ENCODE results near the gene PRMT7.

The PRMT7 gene

DNA sequence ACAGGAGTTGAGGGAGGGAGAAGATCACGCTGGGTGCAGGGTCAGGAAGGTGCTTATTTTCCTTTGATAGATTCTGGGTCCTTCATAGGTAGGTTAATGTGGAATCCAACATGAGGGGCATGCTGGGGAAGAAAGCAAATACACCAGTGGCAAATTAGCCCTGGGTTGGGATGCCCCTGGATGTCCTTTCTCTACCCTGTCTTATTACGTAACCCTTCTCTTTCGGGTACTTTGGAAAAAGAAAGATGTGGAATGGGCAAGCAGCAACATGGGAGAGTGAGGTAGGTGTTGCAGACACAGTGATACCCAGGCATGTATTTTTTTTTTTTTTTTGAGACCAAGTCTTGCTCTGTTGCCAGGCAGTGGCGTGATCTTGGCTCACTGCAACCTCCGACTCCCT lies 37.4 kb upstream of the PRMT7 start:
- Histone ChIP-seq H3K79me2 (ENCODE audit: control insufficient read depth, insufficient read depth, low read length, unreplicated experiment) (peaks cover 59% of the 10 kb centered on the region), H3K4me3 (ENCODE audit: low read depth, low read length) (no peak overlapping the region), H3K4me1 (ENCODE audit: control insufficient read depth, insufficient read depth, low read length, unreplicated experiment) (no peaks in the 10 kb centered on the region), H3K27ac (ENCODE audit: low read depth, low read length) (no peak overlapping the region), H2AFZ (ENCODE audit: low read length, unreplicated experiment) (no peak overlapping the region), H3K27me3 (ENCODE audit: insufficient read depth, low read length) (no peaks in the 10 kb centered on the region), H3K36me3 (ENCODE audit: insufficient read depth, low read length) (no peaks in the 10 kb centered on the region; the same call in 1 of the 2 replicates)

GRCh38 chr16:68273896-68274295 lies 36.9 kb upstream of the PRMT7 start:
- no peak overlapping the region for H2AFZ ChIP-seq (ENCODE audit: low read length, unreplicated experiment)
- no peaks in the 10 kb centered on the region for H3K4me1 ChIP-seq (ENCODE audit: control insufficient read depth, insufficient read depth, low read length, unreplicated experiment)
- no peaks in the 10 kb centered on the region for H3K27me3 ChIP-seq (ENCODE audit: insufficient read depth, low read length)
- no peaks in the 10 kb centered on the region; the same call in 1 of the 2 replicates for H3K36me3 ChIP-seq (ENCODE audit: insufficient read depth, low read length)
- H3K4me3 ChIP-seq (ENCODE audit: low read depth, low read length): no peak overlapping the region
- H3K79me2 ChIP-seq (ENCODE audit: control insufficient read depth, insufficient read depth, low read length, unreplicated experiment): peaks cover 55% of the 10 kb centered on the region
- H3K27ac ChIP-seq (ENCODE audit: low read depth, low read length): no peak overlapping the region

- no peaks in the 10 kb centered on the region; the same call in 1 of the 2 replicates for H3K36me3 ChIP-seq (ENCODE audit: insufficient read depth, low read length)
- H3K4me1 ChIP-seq (ENCODE audit: control insufficient read depth, insufficient read depth, low read length, unreplicated experiment): no peaks in the 10 kb centered on the region
- peaks cover 49% of the 10 kb centered on the region for H3K79me2 ChIP-seq (ENCODE audit: control insufficient read depth, insufficient read depth, low read length, unreplicated experiment)
- no peak overlapping the region for H3K27ac ChIP-seq (ENCODE audit: low read depth, low read length)
- no peak overlapping the region for H3K4me3 ChIP-seq (ENCODE audit: low read depth, low read length)
- H3K27me3 ChIP-seq (ENCODE audit: insufficient read depth, low read length): no peaks in the 10 kb centered on the region
- no peak overlapping the region for H2AFZ ChIP-seq (ENCODE audit: low read length, unreplicated experiment)
Measured at GRCh38 chr16:68274441-68274840, 36.4 kb upstream of the PRMT7 start.

DNA sequence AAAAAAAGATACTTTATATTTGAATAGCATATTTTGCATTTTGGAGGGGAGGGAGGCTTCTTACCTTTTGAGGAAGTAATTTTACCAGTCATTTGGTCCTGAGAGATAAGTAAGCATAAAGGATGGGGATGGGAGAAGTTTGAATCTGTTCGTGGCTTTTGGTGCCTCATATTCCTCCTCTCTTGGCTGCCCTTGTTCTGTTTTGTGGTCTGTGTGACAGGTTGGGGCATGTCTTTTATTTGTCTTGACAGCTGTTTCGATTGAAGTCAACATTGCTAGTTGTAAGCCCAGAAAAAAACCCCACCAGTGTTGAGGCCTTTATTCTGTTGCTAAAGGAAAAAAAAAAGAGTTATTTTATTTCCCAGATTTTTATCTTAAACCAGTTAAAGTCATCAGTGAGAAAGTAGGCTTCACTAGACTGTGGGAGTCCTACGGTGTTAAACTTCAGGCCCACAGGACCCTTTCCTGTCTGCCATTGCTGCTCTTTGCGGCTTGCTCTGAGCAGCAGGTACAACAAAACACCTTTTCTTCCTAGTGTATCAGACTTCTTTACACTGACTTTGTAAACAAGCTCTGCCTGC lies 35.1 kb upstream of the PRMT7 start:
- Histone ChIP-seq H3K4me1 (ENCODE audit: control insufficient read depth, insufficient read depth, low read length, unreplicated experiment) (no peaks in the 10 kb centered on the region), H2AFZ (ENCODE audit: low read length, unreplicated experiment) (no peak overlapping the region), H3K4me3 (ENCODE audit: low read depth, low read length) (no peak overlapping the region), H3K79me2 (ENCODE audit: control insufficient read depth, insufficient read depth, low read length, unreplicated experiment) (peaks cover 44% of the 10 kb centered on the region), H3K36me3 (ENCODE audit: insufficient read depth, low read length) (no peaks in the 10 kb centered on the region; the same call in 1 of the 2 replicates), H3K27ac (ENCODE audit: low read depth, low read length) (no peak overlapping the region), H3K27me3 (ENCODE audit: insufficient read depth, low read length) (no peaks in the 10 kb centered on the region)

DNA sequence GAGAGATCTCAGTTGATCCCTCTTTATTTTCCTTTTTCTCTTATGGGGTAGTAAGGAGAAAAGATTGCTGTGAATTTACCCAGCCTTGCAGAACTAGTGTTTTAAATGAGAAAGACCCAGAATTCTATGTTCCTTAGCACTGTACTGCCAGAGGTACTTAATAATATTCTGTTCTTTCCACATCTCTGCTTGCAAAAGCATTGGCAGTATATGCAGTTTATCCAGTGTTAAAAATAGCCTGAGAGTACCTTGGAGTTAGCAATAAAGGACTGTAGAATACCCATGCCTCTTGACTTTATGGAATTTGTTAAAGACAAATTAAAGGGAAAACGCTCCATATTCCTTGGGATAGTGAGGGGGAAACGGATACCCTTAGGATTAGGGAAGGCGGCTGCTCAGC lies 34.6 kb upstream of the PRMT7 start:
- H2AFZ ChIP-seq (ENCODE audit: low read length, unreplicated experiment): no peak overlapping the region
- no peak overlapping the region for H3K4me3 ChIP-seq (ENCODE audit: low read depth, low read length)
- no peaks in the 10 kb centered on the region for H3K27me3 ChIP-seq (ENCODE audit: insufficient read depth, low read length)
- H3K27ac ChIP-seq (ENCODE audit: low read depth, low read length): no peak overlapping the region
- peaks cover 39% of the 10 kb centered on the region for H3K79me2 ChIP-seq (ENCODE audit: control insufficient read depth, insufficient read depth, low read length, unreplicated experiment)
- H3K4me1 ChIP-seq (ENCODE audit: control insufficient read depth, insufficient read depth, low read length, unreplicated experiment): no peaks in the 10 kb centered on the region
- H3K36me3 ChIP-seq (ENCODE audit: insufficient read depth, low read length): no peaks in the 10 kb centered on the region; the same call in 1 of the 2 replicates

GRCh38 chr16:68279726-68280558 lies 30.9 kb upstream of the PRMT7 start:
- Histone ChIP-seq H2AFZ (ENCODE audit: low read length, unreplicated experiment) (no peak overlapping the region), H3K79me2 (ENCODE audit: control insufficient read depth, insufficient read depth, low read length, unreplicated experiment) (peaks cover 15% of the 10 kb centered on the region), H3K36me3 (ENCODE audit: insufficient read depth, low read length) (no peaks in the 10 kb centered on the region; the same call in 1 of the 2 replicates), H3K4me3 (ENCODE audit: low read depth, low read length) (no peak overlapping the region), H3K27me3 (ENCODE audit: insufficient read depth, low read length) (no peaks in the 10 kb centered on the region), H3K4me1 (ENCODE audit: control insufficient read depth, insufficient read depth, low read length, unreplicated experiment) (no peaks in the 10 kb centered on the region), H3K27ac (ENCODE audit: low read depth, low read length) (no peak overlapping the region)

DNA sequence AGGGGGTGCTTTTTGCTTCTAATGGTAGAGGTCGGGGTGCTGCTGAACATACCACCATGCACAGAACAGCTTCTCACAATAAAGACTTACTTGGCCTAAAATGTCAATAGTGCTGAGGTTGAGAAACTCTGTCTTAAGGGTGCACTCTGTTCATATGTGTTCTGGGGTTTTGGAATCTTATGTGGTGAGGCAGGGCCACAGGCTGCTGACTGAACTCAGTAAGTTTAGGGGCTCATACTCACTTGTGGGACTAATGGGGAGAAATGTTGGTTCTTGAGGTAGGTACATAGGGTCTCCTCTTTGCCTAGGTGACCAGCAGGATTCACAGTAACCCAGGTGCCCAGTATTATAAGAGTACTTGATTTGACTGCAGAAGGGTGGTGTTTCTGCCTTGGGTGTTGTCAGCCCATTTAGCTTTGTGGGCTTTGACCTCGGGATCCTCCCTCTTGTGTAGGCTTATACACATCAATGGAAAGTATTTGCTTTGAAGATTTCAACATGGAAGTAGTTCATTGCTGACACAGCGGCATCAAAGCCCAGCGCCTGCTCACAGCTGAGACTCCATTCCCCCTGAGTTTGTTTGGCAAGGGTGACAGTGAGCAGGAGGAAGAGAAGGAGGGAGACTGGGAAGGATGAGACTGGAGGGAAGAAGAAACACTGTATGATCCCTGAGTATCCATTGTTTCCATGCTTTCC lies 29.3 kb upstream of the PRMT7 start:
- no peak overlapping the region for H2AFZ ChIP-seq (ENCODE audit: low read length, unreplicated experiment)
- no peaks in the 10 kb centered on the region for H3K4me1 ChIP-seq (ENCODE audit: control insufficient read depth, insufficient read depth, low read length, unreplicated experiment)
- no peaks in the 10 kb centered on the region for H3K36me3 ChIP-seq (ENCODE audit: insufficient read depth, low read length)
- H3K79me2 ChIP-seq (ENCODE audit: control insufficient read depth, insufficient read depth, low read length, unreplicated experiment): peaks cover 22% of the 10 kb centered on the region
- no peak overlapping the region for H3K4me3 ChIP-seq (ENCODE audit: low read depth, low read length)
- H3K27me3 ChIP-seq (ENCODE audit: insufficient read depth, low read length): no peaks in the 10 kb centered on the region
- H3K27ac ChIP-seq (ENCODE audit: low read depth, low read length): no peak overlapping the region

GRCh38 chr16:68282064-68282452 lies 28.8 kb upstream of the PRMT7 start:
- Histone ChIP-seq H3K4me1 (ENCODE audit: control insufficient read depth, insufficient read depth, low read length, unreplicated experiment) (peaks cover 2% of the 10 kb centered on the region), H3K27me3 (ENCODE audit: insufficient read depth, low read length) (no peaks in the 10 kb centered on the region), H3K4me3 (ENCODE audit: low read depth, low read length) (no peak overlapping the region), H3K36me3 (ENCODE audit: insufficient read depth, low read length) (no peaks in the 10 kb centered on the region), H3K79me2 (ENCODE audit: control insufficient read depth, insufficient read depth, low read length, unreplicated experiment) (peaks cover 25% of the 10 kb centered on the region), H3K27ac (ENCODE audit: low read depth, low read length) (no peak overlapping the region), H2AFZ (ENCODE audit: low read length, unreplicated experiment) (no peak overlapping the region)

GRCh38 chr16:68283346-68283745 lies 27.5 kb upstream of the PRMT7 start:
- Histone ChIP-seq H3K27me3 (ENCODE audit: insufficient read depth, low read length) (no peaks in the 10 kb centered on the region), H2AFZ (ENCODE audit: low read length, unreplicated experiment) (no peak overlapping the region), H3K79me2 (ENCODE audit: control insufficient read depth, insufficient read depth, low read length, unreplicated experiment) (peaks cover 28% of the 10 kb centered on the region), H3K27ac (ENCODE audit: low read depth, low read length) (no peak overlapping the region), H3K4me3 (ENCODE audit: low read depth, low read length) (no peak overlapping the region), H3K36me3 (ENCODE audit: insufficient read depth, low read length) (no peaks in the 10 kb centered on the region), H3K4me1 (ENCODE audit: control insufficient read depth, insufficient read depth, low read length, unreplicated experiment) (peaks cover 14% of the 10 kb centered on the region)

GRCh38 chr16:68283801-68284598 lies 26.8 kb upstream of the PRMT7 start:
- H3K79me2 ChIP-seq (ENCODE audit: control insufficient read depth, insufficient read depth, low read length, unreplicated experiment): peaks cover 28% of the 10 kb centered on the region
- no peak overlapping the region for H3K27ac ChIP-seq (ENCODE audit: low read depth, low read length)
- no peaks in the 10 kb centered on the region for H3K36me3 ChIP-seq (ENCODE audit: insufficient read depth, low read length)

More at GRCh38 chr16:68283801-68284598, 26.8 kb upstream of the PRMT7 start:
- H3K4me1 ChIP-seq (ENCODE audit: control insufficient read depth, insufficient read depth, low read length, unreplicated experiment): peaks cover 16% of the 10 kb centered on the region
- H2AFZ ChIP-seq (ENCODE audit: low read length, unreplicated experiment): no peak overlapping the region
- no peaks in the 10 kb centered on the region for H3K27me3 ChIP-seq (ENCODE audit: insufficient read depth, low read length)
- H3K4me3 ChIP-seq (ENCODE audit: low read depth, low read length): no peak overlapping the region
